ENCODE results near the gene TPSD1.
"Not testable (repeated sequence)": the region's sequence is repeated elsewhere in the genome, so short reads cannot be mapped to it uniquely, and the experiment has no call there.

Gene TPSD1

DNA sequence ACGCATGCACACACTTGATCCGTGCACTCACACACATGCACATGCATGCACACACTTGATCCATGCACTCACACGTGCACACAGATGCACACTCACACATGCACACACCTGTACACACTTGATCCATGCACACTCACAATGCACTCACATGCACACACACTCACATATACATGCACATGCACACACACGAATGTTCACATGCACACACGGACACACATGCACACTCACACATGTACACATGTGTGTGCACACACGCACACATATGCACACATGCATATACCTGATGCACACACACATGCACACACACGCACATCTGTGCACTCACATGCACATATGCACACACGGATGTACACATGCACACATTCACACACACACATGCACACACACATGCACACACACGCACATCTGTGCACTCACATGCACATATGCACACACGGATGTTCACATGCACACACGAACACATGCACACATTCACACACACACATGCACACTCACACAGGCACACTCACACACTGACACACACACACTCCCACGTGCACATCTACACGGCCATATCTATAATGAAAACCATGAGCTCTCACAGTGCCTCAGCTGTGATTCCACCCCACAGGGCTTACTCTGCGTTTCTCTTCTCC, 7.8 kb upstream of the TPSD1 start:
- not testable (repeated sequence) for H3K4me3 ChIP-seq (ENCODE audit: low read length); H3K4me1 ChIP-seq (ENCODE audit: control insufficient read depth, insufficient read depth, low read length); DNase-seq (ENCODE audit: low read depth); H3K36me3 ChIP-seq (ENCODE audit: control insufficient read depth, insufficient read depth, low read length, severe bottlenecking); H3K9me3 ChIP-seq (ENCODE audit: control insufficient read depth, low read length); H3K9ac ChIP-seq (ENCODE audit: low read length)
- peaks cover 29% of the 10 kb centered on the region for H3K27me3 ChIP-seq (replicated peaks; ENCODE audit: control insufficient read depth, insufficient read depth, low read length)

DNA sequence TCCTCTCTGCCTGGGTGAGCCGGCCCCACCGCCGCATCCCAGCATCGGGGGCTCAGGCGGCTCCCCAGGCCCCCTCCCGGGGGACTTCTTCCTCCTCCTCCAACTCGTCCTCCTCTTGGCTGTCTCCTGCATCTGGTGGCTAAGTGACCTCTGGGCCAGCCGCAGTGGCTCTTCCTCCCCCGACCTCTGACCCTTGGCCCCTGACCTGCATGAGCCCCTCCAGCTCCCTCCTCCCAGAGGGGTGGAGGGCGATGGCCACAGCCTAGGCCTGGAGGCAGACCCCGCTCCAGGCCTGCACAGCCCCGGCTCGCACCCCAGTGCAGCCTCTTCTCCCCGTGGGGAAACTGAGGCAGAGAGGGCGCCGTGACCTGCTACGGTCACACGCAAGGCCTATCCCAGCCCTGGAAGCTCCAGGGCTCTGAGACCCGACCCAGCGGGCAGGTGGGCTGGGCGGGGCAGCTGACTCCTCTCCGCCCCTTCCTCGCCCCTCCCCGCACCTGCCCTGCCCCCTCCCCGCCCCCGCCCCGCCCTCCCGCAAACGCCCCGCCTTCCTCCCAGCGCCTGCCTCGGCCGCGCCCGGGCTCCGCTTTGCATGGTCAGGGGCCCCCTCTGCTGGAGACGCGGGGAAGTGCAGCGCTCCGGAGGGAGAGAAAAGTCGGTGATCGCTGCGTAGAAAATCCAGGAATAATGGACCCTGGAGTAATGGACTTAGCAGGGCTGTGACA, 6.7 kb upstream of the TPSD1 start:
- not testable (repeated sequence) for DNase-seq (ENCODE audit: low read depth); H3K9me3 ChIP-seq (ENCODE audit: control insufficient read depth, low read length); H3K9ac ChIP-seq (ENCODE audit: low read length); H3K4me1 ChIP-seq (ENCODE audit: control insufficient read depth, insufficient read depth, low read length); H3K36me3 ChIP-seq (ENCODE audit: control insufficient read depth, insufficient read depth, low read length, severe bottlenecking); H3K4me3 ChIP-seq (ENCODE audit: low read length)
- H3K27me3 ChIP-seq (replicated peaks; ENCODE audit: control insufficient read depth, insufficient read depth, low read length): peaks cover 26% of the 10 kb centered on the region

DNA sequence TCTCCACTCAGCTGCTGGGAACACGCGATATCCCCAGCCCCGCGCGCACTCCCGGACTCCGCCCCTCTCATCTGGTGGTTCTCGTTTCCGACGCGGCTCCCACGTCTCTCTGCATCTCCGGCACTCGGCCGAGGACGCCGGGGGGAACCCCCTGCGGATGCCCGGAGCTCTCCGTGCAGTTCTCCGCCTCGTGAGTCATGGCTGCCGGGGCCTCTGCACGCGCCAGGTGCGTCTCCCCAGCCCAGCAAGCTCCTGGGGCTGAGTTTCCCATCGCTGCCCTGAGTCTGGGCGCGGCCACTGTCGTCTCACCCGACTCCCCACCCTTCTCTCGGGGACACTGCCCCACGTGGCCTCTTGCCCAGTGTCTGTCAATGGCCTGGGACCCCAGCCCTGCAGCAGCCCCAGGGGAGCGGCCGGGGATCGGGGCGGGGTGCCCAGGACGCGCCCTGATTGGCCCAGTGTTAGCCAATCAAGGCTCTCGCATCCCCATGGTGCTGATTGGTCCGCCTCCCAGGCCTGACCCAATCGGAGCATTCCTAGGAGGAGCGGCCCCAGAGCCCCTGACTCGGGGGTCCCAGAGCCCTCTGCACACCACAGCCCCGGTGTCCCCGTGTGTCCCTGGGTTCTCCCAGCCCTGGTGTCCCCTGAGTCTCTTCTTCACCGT, 2.0 kb upstream of the TPSD1 start:
- not testable (repeated sequence) for H3K9me3 ChIP-seq (ENCODE audit: control insufficient read depth, low read length); DNase-seq (ENCODE audit: low read depth); H3K4me3 ChIP-seq (ENCODE audit: low read length); H3K36me3 ChIP-seq (ENCODE audit: control insufficient read depth, insufficient read depth, low read length, severe bottlenecking); H3K27me3 ChIP-seq (replicated peaks; ENCODE audit: control insufficient read depth, insufficient read depth, low read length); H3K9ac ChIP-seq (ENCODE audit: low read length); H3K4me1 ChIP-seq (ENCODE audit: control insufficient read depth, insufficient read depth, low read length)

DNA sequence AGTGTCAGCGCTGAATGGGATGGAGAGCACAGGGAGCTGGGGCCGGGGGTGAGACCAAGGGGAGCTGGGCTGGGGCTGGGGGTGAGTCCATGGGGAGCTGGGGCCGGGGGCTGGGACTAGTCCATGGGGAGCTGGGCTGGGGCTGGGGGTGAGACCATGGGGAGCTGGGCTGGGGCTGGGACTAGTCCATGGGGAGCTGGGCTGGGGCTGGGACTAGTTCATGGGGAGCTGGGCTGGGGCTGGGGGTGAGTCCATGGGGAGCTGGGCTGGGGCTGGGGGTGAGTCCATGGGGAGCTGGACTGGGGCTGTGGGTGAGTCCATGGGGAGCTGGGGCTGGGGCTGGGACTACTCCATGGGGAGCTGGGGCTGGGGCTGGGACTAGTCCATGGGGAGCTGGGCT, 1.0 kb upstream of the TPSD1 start:
- H3K4me3 ChIP-seq (ENCODE audit: low read length); DNase-seq (ENCODE audit: low read depth); H3K4me1 ChIP-seq (ENCODE audit: control insufficient read depth, insufficient read depth, low read length); H3K9me3 ChIP-seq (ENCODE audit: control insufficient read depth, low read length); H3K9ac ChIP-seq (ENCODE audit: low read length); H3K36me3 ChIP-seq (ENCODE audit: control insufficient read depth, insufficient read depth, low read length, severe bottlenecking): not testable (repeated sequence)
- H3K27me3 ChIP-seq (replicated peaks; ENCODE audit: control insufficient read depth, insufficient read depth, low read length): peaks cover 15% of the 10 kb centered on the region

DNA sequence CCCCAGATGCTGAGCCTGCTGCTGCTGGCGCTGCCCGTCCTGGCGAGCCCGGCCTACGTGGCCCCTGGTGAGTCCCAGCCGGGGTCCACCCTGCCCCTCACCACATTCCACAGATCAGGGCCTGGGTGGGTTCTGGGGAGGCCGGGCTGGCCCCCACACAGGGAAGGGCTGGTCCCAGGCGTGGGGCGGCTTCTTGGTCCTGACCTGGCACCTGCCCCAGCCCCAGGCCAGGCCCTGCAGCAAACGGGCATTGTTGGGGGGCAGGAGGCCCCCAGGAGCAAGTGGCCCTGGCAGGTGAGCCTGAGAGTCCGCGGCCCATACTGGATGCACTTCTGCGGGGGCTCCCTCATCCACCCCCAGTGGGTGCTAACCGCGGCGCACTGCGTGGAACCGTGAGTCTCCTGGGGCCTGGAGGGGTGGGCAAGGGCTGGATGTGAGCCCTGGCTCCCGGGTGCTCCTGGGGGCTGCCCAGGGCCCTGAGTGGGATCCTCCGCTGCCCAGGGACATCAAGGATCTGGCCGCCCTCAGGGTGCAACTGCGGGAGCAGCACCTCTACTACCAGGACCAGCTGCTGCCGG, 516 bp downstream of the TPSD1 start:
- not testable (repeated sequence) for DNase-seq (ENCODE audit: low read depth); H3K9ac ChIP-seq (ENCODE audit: low read length); H3K4me1 ChIP-seq (ENCODE audit: control insufficient read depth, insufficient read depth, low read length); H3K9me3 ChIP-seq (ENCODE audit: control insufficient read depth, low read length); H3K36me3 ChIP-seq (ENCODE audit: control insufficient read depth, insufficient read depth, low read length, severe bottlenecking); H3K4me3 ChIP-seq (ENCODE audit: low read length)
- peaks cover 15% of the 10 kb centered on the region for H3K27me3 ChIP-seq (replicated peaks; ENCODE audit: control insufficient read depth, insufficient read depth, low read length)

DNA sequence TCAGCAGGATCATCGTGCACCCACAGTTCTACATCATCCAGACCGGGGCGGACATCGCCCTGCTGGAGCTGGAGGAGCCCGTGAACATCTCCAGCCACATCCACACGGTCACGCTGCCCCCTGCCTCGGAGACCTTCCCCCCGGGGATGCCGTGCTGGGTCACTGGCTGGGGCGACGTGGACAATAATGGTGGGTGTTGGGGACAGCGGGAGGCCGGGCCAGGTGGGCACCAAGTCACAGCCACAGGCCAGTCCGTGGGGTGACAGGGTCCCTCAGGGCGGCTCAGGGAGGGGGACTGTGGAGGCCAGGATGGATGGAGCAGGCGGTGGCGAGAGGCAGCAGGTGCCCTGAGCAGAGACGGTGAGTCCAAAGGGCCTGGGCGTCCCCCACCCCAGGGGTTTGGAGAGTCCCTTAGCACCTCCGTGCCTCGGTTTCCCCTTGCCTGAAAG, 1.0 kb downstream of the TPSD1 start:
- Histone ChIP-seq H3K9ac (ENCODE audit: low read length) (no peak overlapping the region), H3K9me3 (ENCODE audit: control insufficient read depth, low read length) (no peaks in the 10 kb centered on the region), H3K36me3 (ENCODE audit: control insufficient read depth, insufficient read depth, low read length, severe bottlenecking) (no peaks in the 10 kb centered on the region), H3K27me3 (replicated peaks; ENCODE audit: control insufficient read depth, insufficient read depth, low read length) (peaks cover 19% of the 10 kb centered on the region), H3K4me1 (ENCODE audit: control insufficient read depth, insufficient read depth, low read length) (no peaks in the 10 kb centered on the region), H3K4me3 (ENCODE audit: low read length) (no peak overlapping the region)
- DNase-seq (ENCODE audit: low read depth): no peak

DNA sequence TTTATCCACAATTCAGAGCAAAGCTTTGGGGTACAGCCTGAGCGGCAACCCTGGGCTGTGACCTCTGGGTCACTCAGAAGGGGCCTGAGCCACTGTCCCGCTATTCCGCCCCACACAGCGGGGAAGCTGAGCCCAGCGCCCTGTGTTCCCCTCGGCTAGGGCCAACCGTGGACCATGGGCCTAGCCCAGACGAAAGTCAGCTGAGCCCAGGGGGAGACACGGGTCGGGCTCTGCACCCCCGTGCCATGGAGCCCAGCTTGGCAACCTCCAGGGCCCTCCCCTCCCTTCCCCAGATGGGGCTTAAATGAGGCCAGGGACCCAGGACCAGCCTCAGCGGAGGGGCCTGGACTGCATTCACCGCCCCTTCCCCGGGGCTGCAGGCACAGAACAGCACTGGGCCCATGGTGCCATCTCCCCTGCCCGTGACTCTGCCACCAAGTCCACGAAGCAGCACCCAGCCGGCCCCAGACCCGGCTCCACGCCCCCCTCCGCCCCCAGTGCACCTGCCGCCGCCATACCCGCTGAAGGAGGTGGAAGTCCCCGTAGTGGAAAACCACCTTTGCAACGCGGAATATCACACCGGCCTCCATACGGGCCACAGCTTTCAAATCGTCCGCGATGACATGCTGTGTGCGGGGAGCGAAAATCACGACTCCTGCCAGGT, 1.8 kb downstream of the TPSD1 start:
- peaks cover 22% of the 10 kb centered on the region for H3K27me3 ChIP-seq (replicated peaks; ENCODE audit: control insufficient read depth, insufficient read depth, low read length)
- no peaks in the 10 kb centered on the region for H3K9me3 ChIP-seq (ENCODE audit: control insufficient read depth, low read length)
- no peak for DNase-seq (ENCODE audit: low read depth)

DNA sequence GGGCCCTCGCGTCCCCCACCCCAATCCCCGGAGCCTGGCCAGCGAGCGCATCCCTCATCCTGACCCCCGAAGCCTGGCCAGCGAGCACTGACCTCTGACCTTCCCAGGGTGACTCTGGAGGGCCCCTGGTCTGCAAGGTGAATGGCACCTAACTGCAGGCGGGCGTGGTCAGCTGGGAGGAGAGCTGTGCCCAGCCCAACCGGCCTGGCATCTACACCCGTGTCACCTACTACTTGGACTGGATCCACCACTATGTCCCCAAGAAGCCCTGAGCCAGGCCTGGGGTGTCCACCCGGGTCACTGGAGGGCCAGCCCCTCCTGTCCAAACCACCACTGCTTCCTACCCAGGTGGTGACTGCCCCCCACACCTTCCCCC, 2.3 kb downstream of the TPSD1 start:
- H3K9ac ChIP-seq (ENCODE audit: low read length): no peak overlapping the region
- H3K36me3 ChIP-seq (ENCODE audit: control insufficient read depth, insufficient read depth, low read length, severe bottlenecking): no peaks in the 10 kb centered on the region
- no peaks in the 10 kb centered on the region for H3K9me3 ChIP-seq (ENCODE audit: control insufficient read depth, low read length)
- no peaks in the 10 kb centered on the region for H3K4me1 ChIP-seq (ENCODE audit: control insufficient read depth, insufficient read depth, low read length)
- DNase-seq (ENCODE audit: low read depth): no peak
- peaks cover 26% of the 10 kb centered on the region for H3K27me3 ChIP-seq (replicated peaks; ENCODE audit: control insufficient read depth, insufficient read depth, low read length)
- H3K4me3 ChIP-seq (ENCODE audit: low read length): no peak overlapping the region

More for the DNA sequence above, 1.8 kb downstream of the TPSD1 start:
- no peaks in the 10 kb centered on the region for H3K4me1 ChIP-seq (ENCODE audit: control insufficient read depth, insufficient read depth, low read length)
- H3K4me3 ChIP-seq (ENCODE audit: low read length): no peak overlapping the region
- no peaks in the 10 kb centered on the region for H3K36me3 ChIP-seq (ENCODE audit: control insufficient read depth, insufficient read depth, low read length, severe bottlenecking)
- H3K9ac ChIP-seq (ENCODE audit: low read length): no peak overlapping the region

DNA sequence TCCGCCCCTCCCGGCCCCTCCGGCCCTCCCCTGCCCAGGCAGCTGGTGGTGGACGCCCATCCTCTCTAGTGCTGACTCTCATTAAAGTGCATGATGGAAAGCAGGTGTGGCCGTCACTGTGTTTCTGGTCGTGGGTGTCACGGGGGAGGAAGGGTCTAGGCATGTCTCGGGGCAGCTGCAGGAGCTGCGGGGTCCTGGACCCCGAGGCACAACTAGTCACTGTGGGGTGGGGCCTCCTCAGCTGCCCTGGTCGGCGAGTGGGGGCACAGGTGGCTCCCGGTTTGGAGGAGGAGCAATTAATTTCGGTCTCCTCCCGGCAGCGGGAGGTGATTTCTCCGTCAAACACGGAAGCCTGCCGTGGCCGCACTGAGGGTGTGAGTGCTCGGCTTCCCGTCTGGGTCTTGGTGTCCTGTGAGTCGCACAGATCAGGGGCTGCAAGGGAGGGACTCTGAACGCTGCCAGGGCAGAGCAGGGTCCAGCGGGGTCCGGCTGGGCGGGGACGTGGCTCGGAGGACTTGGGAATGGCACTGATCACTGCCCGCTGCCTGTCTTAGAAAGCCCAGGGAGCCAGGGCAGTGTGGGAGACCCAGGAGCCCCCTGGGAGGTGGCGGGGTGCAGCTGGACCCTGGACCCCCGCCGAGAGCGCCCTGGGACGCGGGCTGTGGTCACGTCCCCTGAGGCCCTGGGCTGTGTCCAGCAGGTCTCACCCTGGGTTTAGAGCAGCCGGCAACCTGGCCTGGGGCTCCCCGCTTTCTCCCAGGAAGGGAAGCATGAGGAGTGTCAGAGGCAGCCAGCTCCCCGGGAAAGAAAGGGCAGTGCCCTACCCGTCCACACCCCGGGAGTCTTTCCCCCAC, 3.3 kb downstream of the TPSD1 start:
- no peaks in the 10 kb centered on the region for H3K4me1 ChIP-seq (ENCODE audit: control insufficient read depth, insufficient read depth, low read length)
- DNase-seq (ENCODE audit: low read depth): no peak
- H3K36me3 ChIP-seq (ENCODE audit: control insufficient read depth, insufficient read depth, low read length, severe bottlenecking): no peaks in the 10 kb centered on the region
- no peaks in the 10 kb centered on the region for H3K9me3 ChIP-seq (ENCODE audit: control insufficient read depth, low read length)
- H3K9ac ChIP-seq (ENCODE audit: low read length): no peak overlapping the region
- no peak overlapping the region for H3K4me3 ChIP-seq (ENCODE audit: low read length)
- H3K27me3 ChIP-seq (replicated peaks; ENCODE audit: control insufficient read depth, insufficient read depth, low read length): peaks cover 31% of the 10 kb centered on the region

DNA sequence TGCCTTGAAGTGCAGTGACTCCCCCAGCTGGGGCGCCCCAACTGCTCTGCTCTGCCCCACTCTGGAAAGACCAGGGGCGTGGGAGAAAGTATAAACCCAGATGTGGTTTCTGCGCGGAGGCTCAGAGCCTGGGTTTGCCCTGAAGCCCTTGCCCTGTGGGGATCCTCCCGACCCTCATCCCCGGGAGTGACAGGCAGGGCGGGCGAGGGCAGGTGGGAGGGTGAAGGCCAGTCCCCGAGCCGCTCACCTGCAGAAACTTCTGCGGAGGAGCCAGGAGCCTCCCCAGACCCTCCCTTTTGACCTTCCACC, 3.8 kb downstream of the TPSD1 start:
- H3K27me3 ChIP-seq (replicated peaks; ENCODE audit: control insufficient read depth, insufficient read depth, low read length): peaks cover 31% of the 10 kb centered on the region
- H3K4me3 ChIP-seq (ENCODE audit: low read length): no peak overlapping the region
- no peak for DNase-seq (ENCODE audit: low read depth)
- H3K36me3 ChIP-seq (ENCODE audit: control insufficient read depth, insufficient read depth, low read length, severe bottlenecking): no peaks in the 10 kb centered on the region
- H3K9ac ChIP-seq (ENCODE audit: low read length): no peak overlapping the region
- H3K9me3 ChIP-seq (ENCODE audit: control insufficient read depth, low read length): no peaks in the 10 kb centered on the region
- no peaks in the 10 kb centered on the region for H3K4me1 ChIP-seq (ENCODE audit: control insufficient read depth, insufficient read depth, low read length)

Measured in adipocyte (in vitro differentiated cells).